H9 (cell line): ENCODE results near the gene SLC39A2. TPM values are rescaled to one million over a fixed set of nuclear protein-coding genes. Genes with fewer than 3 reads are reported as not detected.

ENCODE experiments used
- DNase-seq: peaks from one replicate; pipeline ENCODE4 v3.0.0-alpha.2; 2017
- H2AFZ ChIP-seq: one replicate; pipeline ENCODE4 v1.6.1; 2013; ENCODE audit warnings: mild to moderate bottlenecking, low read length, control low read depth, moderate library complexity
- H2AK5ac ChIP-seq: 2 replicates; pipeline ENCODE4 v1.6.1; 2013; ENCODE audit warnings: low read length, control low read depth, mixed read lengths; ENCODE audit not compliant: insufficient read length
- H2BK120ac ChIP-seq: one replicate; pipeline ENCODE4 v1.6.1; 2013; ENCODE audit warnings: low read depth, mild to moderate bottlenecking, low read length, control low read depth, inconsistent platforms; ENCODE audit not compliant: poor library complexity, severe bottlenecking
- H2BK12ac ChIP-seq: 2 replicates; pipeline ENCODE4 v1.6.1; 2013; ENCODE audit warnings: low read length, control low read depth, mixed read lengths, low read depth; ENCODE audit not compliant: insufficient read length
- H2BK15ac ChIP-seq: 2 replicates; pipeline ENCODE4 v1.6.1; 2013; ENCODE audit warnings: low read depth, low read length, control low read depth
- H2BK20ac ChIP-seq: one replicate; pipeline ENCODE4 v1.6.1; 2013; ENCODE audit warnings: low read depth, mild to moderate bottlenecking, low read length, control low read depth, inconsistent platforms; ENCODE audit not compliant: poor library complexity, severe bottlenecking
- H2BK5ac ChIP-seq: 2 replicates; pipeline ENCODE4 v1.6.1; 2013; ENCODE audit warnings: low read length, control low read depth, mixed read lengths; ENCODE audit not compliant: insufficient read length
- H3K14ac ChIP-seq: 2 replicates; pipeline ENCODE4 v1.6.1; 2013; ENCODE audit warnings: low read length, control low read depth; ENCODE audit not compliant: insufficient read depth
- H3K18ac ChIP-seq: 2 replicates; pipeline ENCODE4 v1.6.1; 2013; ENCODE audit warnings: low read depth, mild to moderate bottlenecking, mixed read lengths, low read length, control low read depth; ENCODE audit not compliant: insufficient read length
- H3K23ac ChIP-seq: 2 replicates; pipeline ENCODE4 v1.6.1; 2013; ENCODE audit warnings: low read length, control low read depth, mixed read lengths, low read depth; ENCODE audit not compliant: insufficient read length
- H3K23me2 ChIP-seq: 2 replicates; pipeline ENCODE4 v1.6.1; 2013; ENCODE audit warnings: low read depth, mild to moderate bottlenecking, mixed read lengths, low read length, control low read depth; ENCODE audit not compliant: insufficient read length, poor library complexity, severe bottlenecking
- H3K27ac ChIP-seq: 2 replicates; pipeline ENCODE4 v1.5.1; 2013; ENCODE audit warnings: low read length, control low read depth, mixed read lengths, low read depth; ENCODE audit not compliant: insufficient read length
- H3K27me3 ChIP-seq: 2 replicates; pipeline ENCODE4 v1.6.1; 2013; ENCODE audit warnings: low read length, control low read depth, inconsistent platforms; ENCODE audit not compliant: insufficient read depth
- H3K4ac ChIP-seq: 2 replicates; pipeline ENCODE4 v1.6.1; 2013; ENCODE audit warnings: low read depth, mild to moderate bottlenecking, control low read depth, inconsistent platforms, low read length, moderate library complexity
- H3K4me1 ChIP-seq: 2 replicates; pipeline ENCODE4 v1.6.1; 2013; ENCODE audit warnings: low read length, control low read depth, inconsistent platforms; ENCODE audit not compliant: insufficient read depth
- H3K4me2 ChIP-seq: 2 replicates; pipeline ENCODE4 v1.6.1; 2013; ENCODE audit warnings: low read length, control low read depth, mixed read lengths; ENCODE audit not compliant: insufficient read length, insufficient read depth
- H3K56ac ChIP-seq: 2 replicates; pipeline ENCODE4 v1.6.1; 2013; ENCODE audit warnings: low read depth, mild to moderate bottlenecking, mixed read lengths, low read length, control low read depth; ENCODE audit not compliant: insufficient read length
- H3K79me1 ChIP-seq: 2 replicates; pipeline ENCODE4 v1.6.1; 2013; ENCODE audit warnings: low read depth, mild to moderate bottlenecking, moderate library complexity, low read length, control low read depth, inconsistent platforms; ENCODE audit not compliant: insufficient read depth, poor library complexity, severe bottlenecking
- H3K79me2 ChIP-seq: 2 replicates; pipeline ENCODE4 v1.6.1; 2013; ENCODE audit warnings: low read length, control low read depth, inconsistent platforms; ENCODE audit not compliant: insufficient read depth
- H3K9ac ChIP-seq: 2 replicates; pipeline ENCODE4 v1.6.1; 2013; ENCODE audit warnings: low read length, control low read depth, mixed read lengths; ENCODE audit not compliant: insufficient read length; ENCODE audit errors: extremely low read depth
- H3K9me3 ChIP-seq: one replicate; pipeline ENCODE4 v1.6.1; 2013; ENCODE audit warnings: low read depth, low read length, inconsistent platforms; ENCODE audit not compliant: control insufficient read depth
- H3T11ph ChIP-seq: one replicate; pipeline ENCODE4 v1.6.1; 2013; ENCODE audit warnings: mild to moderate bottlenecking, low read length, control low read depth, inconsistent platforms
- H4K20me1 ChIP-seq: one replicate; pipeline ENCODE4 v1.6.1; 2013; ENCODE audit not compliant: control insufficient read depth, insufficient read length, insufficient read depth
- H4K5ac ChIP-seq: 2 replicates; pipeline ENCODE4 v1.6.1; 2013; ENCODE audit warnings: low read depth, mild to moderate bottlenecking, mixed read lengths, low read length, control low read depth; ENCODE audit not compliant: insufficient read length
- H4K8ac ChIP-seq: replicated peaks from 2 replicates; pipeline ENCODE4 v1.6.1; 2013; ENCODE audit warnings: low read length, control low read depth, mixed read lengths, low read depth; ENCODE audit not compliant: insufficient read length
- H4K91ac ChIP-seq: 2 replicates; pipeline ENCODE4 v1.6.1; 2013; ENCODE audit warnings: low read depth, mild to moderate bottlenecking, moderate library complexity, mixed read lengths, low read length, control low read depth; ENCODE audit not compliant: insufficient read length
- H3K27ac Mint-ChIP-seq, 3 experiments: 2 replicates in 2 of 3; 3 replicates in 1 of 3; pipeline ENCODE4 v1.8.0; 2020 to 2021; ENCODE audit warnings: mixed read lengths in 3 of 3, mild to moderate bottlenecking in 1 of 3, moderate library complexity in 1 of 3
- H3K27me3 Mint-ChIP-seq: 2 replicates; pipeline ENCODE4 v1.8.0; 2021; ENCODE audit warnings: low read depth, mild to moderate bottlenecking, moderate library complexity, mixed read lengths
- H3K36me3 Mint-ChIP-seq, 3 experiments: 2 replicates in 2 of 3; 3 replicates in 1 of 3; pipeline ENCODE4 v1.8.0; 2020 to 2021; ENCODE audit warnings: low read depth in 3 of 3, mixed read lengths in 3 of 3; ENCODE audit not compliant: insufficient read depth in 1 of 3
- H3K4me1 Mint-ChIP-seq, 2 experiments: 2 replicates each; pipeline ENCODE4 v1.8.0; 2020; ENCODE audit warnings: mixed read lengths in 2 of 2
- H3K4me3 Mint-ChIP-seq, 2 experiments: 2 replicates in 1 of 2; 3 replicates in 1 of 2; pipeline ENCODE4 v1.8.0; 2020 to 2021; ENCODE audit warnings: mild to moderate bottlenecking in 2 of 2, mixed read lengths in 2 of 2, moderate library complexity in 1 of 2
- H3K9me3 Mint-ChIP-seq, 2 experiments: 2 replicates in 1 of 2; 3 replicates in 1 of 2; pipeline ENCODE4 v1.8.0; 2020; ENCODE audit warnings: mild to moderate bottlenecking in 2 of 2, mixed read lengths in 2 of 2, moderate library complexity in 1 of 2
- WGBS: extraction: QIAGEN DNeasy Blood & Tissue Kit; methylation state at CpG from one replicate; pipeline ENCODE4 v1.1.7; 2013; ENCODE audit warnings: missing lambda C conversion rate, low lambda C conversion rate, mixed read lengths; ENCODE audit not compliant: insufficient read length; ENCODE audit errors: extremely low coverage; 5-methylcytosine and 5-hydroxymethylcytosine counted together
- total RNA-seq: library from RNA; stranded (reverse); gene quantifications from 2 replicates; pipeline ENCODE4 v1.2.1, GENCODE V29; 2021
- TF ChIP-seq, protein P1 (sequence below): fragments of 200-600 bp; sonication (generic); conservative IDR thresholded peaks from 3 replicates; pipeline ENCODE4 v1.8.0; 2021; ENCODE audit warnings: antibody characterized with exemption, mild to moderate bottlenecking

The SLC39A2 gene
- total RNA-seq, 1 experiment from 2014 or later = not detected

DNA sequence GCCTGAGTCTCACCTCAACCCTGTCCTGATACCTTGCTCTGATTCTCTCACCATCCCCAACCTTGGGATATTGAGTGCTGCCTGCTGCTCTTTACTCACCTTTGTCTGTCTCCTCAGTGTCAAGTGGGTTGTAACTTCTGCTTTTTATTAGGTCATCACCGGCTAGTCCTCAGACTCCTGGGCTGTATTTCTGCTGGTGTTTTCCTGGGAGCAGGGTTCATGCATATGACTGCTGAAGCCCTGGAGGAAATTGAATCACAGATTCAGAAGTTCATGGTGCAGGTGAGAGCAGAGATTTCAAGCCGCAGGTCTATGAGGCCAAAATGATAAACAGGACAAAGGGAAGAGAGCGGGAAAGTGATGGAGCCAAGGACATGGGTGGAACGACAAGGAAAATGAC is 498 bp downstream of the SLC39A2 start:
- H4K5ac ChIP-seq = no peak overlapping the region
- no peak overlapping the region for H2AFZ ChIP-seq
- H2BK5ac ChIP-seq = no peak overlapping the region
- no CpG with 5 or more reads among the region's 4 CpGs for WGBS
- no peak overlapping the region for H3T11ph ChIP-seq
- H3K27ac ChIP-seq = no peak overlapping the region
- no peak overlapping the region for H3K4me2 ChIP-seq
- DNase-seq = no peak
- no peaks in the 10 kb centered on the region for H4K20me1 ChIP-seq
- TF ChIP-seq, protein P1, sequence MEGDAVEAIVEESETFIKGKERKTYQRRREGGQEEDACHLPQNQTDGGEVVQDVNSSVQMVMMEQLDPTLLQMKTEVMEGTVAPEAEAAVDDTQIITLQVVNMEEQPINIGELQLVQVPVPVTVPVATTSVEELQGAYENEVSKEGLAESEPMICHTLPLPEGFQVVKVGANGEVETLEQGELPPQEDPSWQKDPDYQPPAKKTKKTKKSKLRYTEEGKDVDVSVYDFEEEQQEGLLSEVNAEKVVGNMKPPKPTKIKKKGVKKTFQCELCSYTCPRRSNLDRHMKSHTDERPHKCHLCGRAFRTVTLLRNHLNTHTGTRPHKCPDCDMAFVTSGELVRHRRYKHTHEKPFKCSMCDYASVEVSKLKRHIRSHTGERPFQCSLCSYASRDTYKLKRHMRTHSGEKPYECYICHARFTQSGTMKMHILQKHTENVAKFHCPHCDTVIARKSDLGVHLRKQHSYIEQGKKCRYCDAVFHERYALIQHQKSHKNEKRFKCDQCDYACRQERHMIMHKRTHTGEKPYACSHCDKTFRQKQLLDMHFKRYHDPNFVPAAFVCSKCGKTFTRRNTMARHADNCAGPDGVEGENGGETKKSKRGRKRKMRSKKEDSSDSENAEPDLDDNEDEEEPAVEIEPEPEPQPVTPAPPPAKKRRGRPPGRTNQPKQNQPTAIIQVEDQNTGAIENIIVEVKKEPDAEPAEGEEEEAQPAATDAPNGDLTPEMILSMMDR = no peak
- no peak overlapping the region for H3K56ac ChIP-seq
- H3K79me2 ChIP-seq = no peaks in the 10 kb centered on the region
- Mint-ChIP-seq H3K4me3 (no peak overlapping the region), H3K36me3 (peaks cover 14 to 24% (median 22%) of the 10 kb centered on the region in 3 experiments; a peak in 5 of 7 replicates), H3K27ac (no peak overlapping the region), H3K27me3 (no peaks in the 10 kb centered on the region; the same call in 1 of the 2 replicates), H3K4me1 (peaks cover 17 to 19% of the 10 kb centered on the region in 2 experiments), H3K9me3 (no peaks in the 10 kb centered on the region)
- no peak overlapping the region for H4K91ac ChIP-seq
- H3K4ac ChIP-seq = no peak overlapping the region
- H2BK120ac ChIP-seq = no peak overlapping the region
- no peaks in the 10 kb centered on the region for H3K23me2 ChIP-seq
- no peaks in the 10 kb centered on the region for H3K79me1 ChIP-seq
- no peak overlapping the region for H3K23ac ChIP-seq
- H2BK12ac ChIP-seq = no peak overlapping the region
- H2BK20ac ChIP-seq = no peak overlapping the region
- no peak overlapping the region for H3K14ac ChIP-seq
- H3K9ac ChIP-seq = no peak overlapping the region
- no peak overlapping the region for H2BK15ac ChIP-seq
- H4K8ac ChIP-seq = no peak overlapping the region
- no peaks in the 10 kb centered on the region for H3K9me3 ChIP-seq
- H2AK5ac ChIP-seq = no peak overlapping the region
- H3K27me3 ChIP-seq = no peaks in the 10 kb centered on the region
- no peaks in the 10 kb centered on the region for H3K4me1 ChIP-seq
- no peak overlapping the region for H3K18ac ChIP-seq
